H1 (cell line): ENCODE results near the gene GALNTL6. TPM values are rescaled to one million over a fixed set of nuclear protein-coding genes. Genes with fewer than 3 reads are reported as not detected.

Experiments
- CTCF ChIA-PET: fragments of 300-600 bp; sonication (Branson Sonifier 250); formaldehyde crosslinking; loops from one replicate; lab custom pipeline; 2021; ENCODE audit not compliant: partially characterized antibody; lab: Charles Lee
- POLR2A ChIA-PET: fragments of 300-600 bp; sonication (Branson Sonifier 250); formaldehyde crosslinking; loops from one replicate; lab custom pipeline; 2021; ENCODE audit warnings: inconsistent platforms; ENCODE audit not compliant: partially characterized antibody; lab: Charles Lee
- DNase-seq, 2 experiments: peaks; one replicate each; pipeline versions ENCODE4 v3.0.0 to v3.0.0-alpha.2; 2010 to 2022; ENCODE audit warnings: low spot score in 2 of 2, low read depth in 1 of 2, mixed read lengths in 1 of 2
- FAIRE-seq: peaks from 2 replicates; lab custom pipeline; 2011; peaks lifted over from hg19 to GRCh38; lab: Jason Lieb, UNC
- H2AFZ ChIP-seq: 2 replicates; pipeline ENCODE4 v1.8.1; 2012; ENCODE audit warnings: low read length, inconsistent platforms
- H2AK5ac ChIP-seq: 2 replicates; pipeline ENCODE4 v1.6.1; 2013; ENCODE audit warnings: low read depth, low read length
- H2BK120ac ChIP-seq: replicated peaks from 2 replicates; pipeline ENCODE3; 2013; ENCODE audit warnings: low read depth, low read length, inconsistent platforms
- H2BK12ac ChIP-seq: 2 replicates; pipeline ENCODE4 v1.6.1; 2013; ENCODE audit warnings: low read depth, low read length
- H2BK15ac ChIP-seq: 2 replicates; pipeline ENCODE4 v1.6.1; 2013; ENCODE audit warnings: low read length
- H2BK20ac ChIP-seq: 2 replicates; pipeline ENCODE4 v1.6.1; 2013; ENCODE audit warnings: low read length
- H2BK5ac ChIP-seq: 2 replicates; pipeline ENCODE4 v1.6.1; 2013; ENCODE audit warnings: low read depth, low read length
- H3K14ac ChIP-seq: 2 replicates; pipeline ENCODE4 v1.6.1; 2013; ENCODE audit warnings: inconsistent platforms; ENCODE audit not compliant: insufficient read length
- H3K18ac ChIP-seq: 2 replicates; pipeline ENCODE4 v1.6.1; 2013; ENCODE audit warnings: low read length; ENCODE audit errors: extremely low read depth
- H3K23ac ChIP-seq: 2 replicates; pipeline ENCODE4 v1.6.1; 2013; ENCODE audit warnings: inconsistent platforms; ENCODE audit not compliant: insufficient read length
- H3K23me2 ChIP-seq: 2 replicates; pipeline ENCODE4 v1.6.1; 2013; ENCODE audit warnings: low read depth, low read length
- H3K27ac ChIP-seq: 2 replicates; pipeline ENCODE4 v1.6.1; 2011; ENCODE audit warnings: low read depth, low read length, inconsistent platforms
- H3K27me3 ChIP-seq, 4 experiments: replicated peaks in 1 of 4; 1 replicate in 1 of 4; 2 replicates in 3 of 4; pipeline versions ENCODE4 v1.6.1 to v1.8.1; 2011 to 2013; ENCODE audit warnings: low read length in 3 of 4, mild to moderate bottlenecking in 3 of 4, inconsistent platforms in 2 of 4, mixed read lengths in 2 of 4, moderate library complexity in 1 of 4; ENCODE audit not compliant: control insufficient read depth in 3 of 4, insufficient read depth in 3 of 4; ENCODE audit errors: extremely low read depth in 1 of 4
- H3K36me3 ChIP-seq, 4 experiments: 2 replicates each; pipeline versions ENCODE4 v1.6.1 to v1.8.1; 2011 to 2013; ENCODE audit warnings: mild to moderate bottlenecking in 4 of 4, low read length in 3 of 4, moderate library complexity in 2 of 4, control low read depth in 1 of 4, inconsistent platforms in 1 of 4; ENCODE audit not compliant: insufficient read depth in 4 of 4, control insufficient read depth in 2 of 4
- H3K4ac ChIP-seq: replicated peaks from 2 replicates; pipeline ENCODE3; 2013; ENCODE audit warnings: low read length, low read depth, mixed read lengths, inconsistent platforms; ENCODE audit not compliant: insufficient read length
- H3K4me1 ChIP-seq, 4 experiments: replicated peaks in 1 of 4; 1 replicate in 1 of 4; 2 replicates in 3 of 4; pipeline versions ENCODE4 v1.6.1 to v1.8.1; 2011 to 2013; ENCODE audit warnings: low read length in 3 of 4, inconsistent platforms in 2 of 4, mixed read lengths in 1 of 4; ENCODE audit not compliant: insufficient read depth in 4 of 4, control insufficient read depth in 3 of 4
- H3K4me2 ChIP-seq, 2 experiments: 2 replicates each; pipeline versions ENCODE4 v1.6.1 to v1.8.1; 2011 to 2013; ENCODE audit warnings: low read depth in 2 of 2, low read length in 2 of 2, control low read depth in 1 of 2, inconsistent platforms in 1 of 2, mild to moderate bottlenecking in 1 of 2; ENCODE audit not compliant: insufficient read depth in 1 of 2
- H3K4me3 ChIP-seq, 4 experiments: fragments of 200-600, 300-600 bp in 1 of 4; sonication (generic), shearing (Covaris generic), sonication (Bioruptor Twin) in 1 of 4; 2 replicates each; pipeline versions ENCODE4 v1.5.1 to v1.8.1; 2011 to 2016; ENCODE audit warnings: low read length in 4 of 4, low read depth in 3 of 4, control low read depth in 2 of 4, inconsistent platforms in 2 of 4, mild to moderate bottlenecking in 2 of 4, mixed read lengths in 1 of 4, moderate library complexity in 1 of 4; ENCODE audit not compliant: insufficient read depth in 2 of 4; ENCODE audit errors: extremely low read depth in 1 of 4
- H3K56ac ChIP-seq: replicated peaks from 2 replicates; pipeline ENCODE3; 2013; ENCODE audit warnings: low read depth, mild to moderate bottlenecking, mixed read lengths, low read length, inconsistent platforms; ENCODE audit not compliant: insufficient read length
- H3K79me1 ChIP-seq: 2 replicates; pipeline ENCODE4 v1.6.1; 2013; ENCODE audit warnings: low read depth, low read length, control low read depth
- H3K79me2 ChIP-seq, 2 experiments: 2 replicates each; pipeline versions ENCODE4 v1.6.1 to v1.8.1; 2012 to 2013; ENCODE audit warnings: low read length in 2 of 2, mild to moderate bottlenecking in 2 of 2, inconsistent platforms in 1 of 2; ENCODE audit not compliant: insufficient read depth in 2 of 2, control insufficient read depth in 1 of 2
- H3K9ac ChIP-seq, 4 experiments: replicated peaks in 1 of 4; 1 replicate in 1 of 4; 2 replicates in 3 of 4; pipeline versions ENCODE4 v1.6.1 to v1.8.1; 2011 to 2013; ENCODE audit warnings: low read depth in 3 of 4, low read length in 3 of 4, control low read depth in 2 of 4, mild to moderate bottlenecking in 2 of 4, moderate library complexity in 2 of 4, inconsistent platforms in 1 of 4; ENCODE audit errors: extremely low read depth in 1 of 4
- H3K9me3 ChIP-seq, 2 experiments: 2 replicates each; pipeline versions ENCODE4 v1.6.1 to v1.8.1; 2012 to 2013; ENCODE audit warnings: mild to moderate bottlenecking in 2 of 2, moderate library complexity in 2 of 2, control low read depth in 1 of 2, inconsistent platforms in 1 of 2, low read depth in 1 of 2, low read length in 1 of 2, mixed read lengths in 1 of 2; ENCODE audit not compliant: insufficient read depth in 2 of 2
- H4K20me1 ChIP-seq, 2 experiments: replicated peaks in 1 of 2; 2 replicates each; pipeline versions ENCODE3 to v1.8.1; 2011 to 2013; ENCODE audit warnings: inconsistent platforms in 2 of 2, low read length in 2 of 2, mild to moderate bottlenecking in 1 of 2; ENCODE audit not compliant: insufficient read depth in 2 of 2, control insufficient read depth in 1 of 2
- H4K5ac ChIP-seq: 2 replicates; pipeline ENCODE4 v1.6.1; 2013; ENCODE audit warnings: low read length, low read depth, mixed read lengths, inconsistent platforms; ENCODE audit not compliant: insufficient read length
- H4K8ac ChIP-seq: 2 replicates; pipeline ENCODE4 v1.8.0; 2013; ENCODE audit warnings: mild to moderate bottlenecking, moderate library complexity, low read length, inconsistent platforms; ENCODE audit not compliant: insufficient read depth; ENCODE audit errors: extremely low read depth
- H4K91ac ChIP-seq: replicated peaks from 2 replicates; pipeline ENCODE3; 2013; ENCODE audit warnings: low read length, mixed read lengths, inconsistent platforms; ENCODE audit not compliant: insufficient read length
- BRCA1 ChIP-seq: IDR thresholded peaks from 2 replicates; pipeline ENCODE4 v1.6.1; 2012; ENCODE audit warnings: low read depth, low read length, improper control_type of control experiment
- CBX8 ChIP-seq: fragments of 300-800, 300-1000 bp; sonication (generic); IDR thresholded peaks from 2 replicates; pipeline ENCODE4 v1.7.1; 2016; ENCODE audit warnings: low read depth, low read length, borderline replicate concordance
- CEBPB ChIP-seq: IDR thresholded peaks from 2 replicates; pipeline ENCODE4 v1.6.1; 2012; ENCODE audit warnings: low read depth, low read length
- EGR1 ChIP-seq: IDR thresholded peaks from 2 replicates; pipeline ENCODE4 v1.6.1; 2011; ENCODE audit warnings: low read depth, low read length, borderline replicate concordance
- KDM1A ChIP-seq: fragments of 200-600, 300-600 bp; sonication (generic); IDR thresholded peaks from 2 replicates; pipeline ENCODE4 v1.7.1; 2016; ENCODE audit warnings: mild to moderate bottlenecking, low read length, borderline replicate concordance
- SRF ChIP-seq: IDR thresholded peaks from 2 replicates; pipeline ENCODE4 v1.6.1; 2011; ENCODE audit warnings: mild to moderate bottlenecking, low read depth, low read length, moderate library complexity
- TEAD4 ChIP-seq: IDR thresholded peaks from 2 replicates; pipeline ENCODE4 v1.6.1; 2012; ENCODE audit warnings: low read depth, low read length, inconsistent platforms, mixed read lengths
- WGBS, 2 experiments: shearing (Covaris generic) in 1 of 2; methylation state at CpG; one replicate each; pipeline versions ENCODE4 v1.1.6 to v1.1.7; 2013 to 2015; ENCODE audit warnings: low lambda C conversion rate in 2 of 2, mixed read lengths in 2 of 2, inconsistent platforms in 1 of 2, low coverage in 1 of 2, missing lambda C conversion rate in 1 of 2; ENCODE audit not compliant: insufficient replicate concordance in 2 of 2, insufficient coverage in 1 of 2, insufficient read length in 1 of 2; ENCODE audit errors: extremely low coverage in 1 of 2, missing lambda C conversion rate in 1 of 2; 5-methylcytosine and 5-hydroxymethylcytosine counted together
- polyA plus RNA-seq, 7 experiments: library from polyadenylated mRNA; depleted of rRNA in 3 of 7; stranded (reverse) in 5 of 7; unstranded in 2 of 7; fragments of >200 nt in 5 of 7; fragments of 200-250 nt in 2 of 7; gene quantifications; 1 replicate in 5 of 7; 2 replicates in 1 of 7; 4 replicates in 1 of 7; pipeline versions ENCODE4 v1.2.1 to v1.2.3, GENCODE V29; 2011 to 2013; ENCODE audit warnings: missing spikeins in 2 of 7, mixed read lengths in 2 of 7
- total RNA-seq: library from RNA; stranded (reverse); fragmentation: NEBNext Ultra II Directional; extraction: Animal tissue kit (Norgen Biotek cat#: 25700); gene quantifications from 2 replicates; pipeline ENCODE4 v1.2.1, GENCODE V29; 2021

Gene GALNTL6
- total and polyA plus RNA-seq, 2 of the 8 experiments (the other 6 are each of a cell fraction or from before 2014, with no cell fraction given): 0.03 to 0.32 TPM

DNA sequence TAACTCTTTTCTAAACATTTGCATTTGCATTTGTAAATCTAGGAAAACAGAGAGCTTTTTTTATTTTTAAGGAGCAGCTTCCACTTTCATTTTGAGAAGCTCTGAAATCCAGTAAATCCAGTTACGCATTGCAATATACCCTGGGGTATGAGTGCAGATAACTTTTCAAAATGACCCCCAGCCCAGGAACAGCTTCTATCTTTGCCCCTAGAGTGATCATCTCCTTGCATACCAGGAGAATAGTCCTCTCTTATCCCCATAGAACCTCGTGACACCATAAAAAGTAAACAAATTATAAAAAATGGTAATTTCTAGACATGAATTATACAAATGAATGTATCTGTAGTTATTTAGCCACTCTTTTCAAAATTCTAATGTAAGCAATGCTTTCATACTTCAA lies 1063.2 kb downstream of the GALNTL6 start:
- Histone ChIP-seq H3K4ac (no peak overlapping the region), H2BK15ac (no peak overlapping the region)
- TF ChIP-seq BRCA1 (no peak), EGR1 (no peak), TEAD4 (no peak), CEBPB (no peak), KDM1A (no peak), SRF (no peak), CBX8 (no peak)
- TF ChIP-seq, all 59 proteins: peak for 0
- Histone ChIP-seq H3K4me2 (no peak overlapping the region), H3K79me1 (no peaks in the 10 kb centered on the region), H4K91ac (no peak overlapping the region), H2BK5ac (no peak overlapping the region), H3K9ac (no peak overlapping the region), H3K4me1 (no peaks in the 10 kb centered on the region; a peak in 2 of 7 replicates), H3K23ac (no peak overlapping the region), H2BK12ac (no peak overlapping the region), H3K36me3 (no peaks in the 10 kb centered on the region), H3K27ac (no peak overlapping the region), H4K5ac (no peak overlapping the region), H3K79me2 (no peaks in the 10 kb centered on the region), H3K27me3 (no peaks in the 10 kb centered on the region), H4K20me1 (no peaks in the 10 kb centered on the region), H2BK20ac (no peak overlapping the region), H2BK120ac (no peak overlapping the region), H3K18ac (no peak overlapping the region), H3K14ac (no peak overlapping the region), H2AK5ac (no peak overlapping the region), H3K4me3 (no peak overlapping the region), H3K56ac (no peak overlapping the region), H2AFZ (no peak overlapping the region), H3K23me2 (no peaks in the 10 kb centered on the region; the same call in 1 of the 2 replicates), H3K9me3 (no peaks in the 10 kb centered on the region), H4K8ac (no peak overlapping the region)
- 39% methylated on average over 2 of the region's 2 CpGs; no CpG with 5 or more reads in 1 of the 2 experiments for WGBS, 2 experiments
- POLR2A ChIA-PET: no interaction called here
- CTCF ChIA-PET: interaction anchor here (0.8 to 1.8 kb wide), 2 partner anchors 14 to 16 kb away, joined by 4 to 8 read pairs; no protein-coding TSS in a partner anchor
- FAIRE-seq: no peak
- no peak for DNase-seq
